ENCODE results near the gene UVRAG. TPM values are rescaled to one million over a fixed set of nuclear protein-coding genes. Genes with fewer than 3 reads are reported as not detected.

UVRAG gene
- total and polyA plus RNA-seq, 4 donors: 4.4 to 15.1 (median 10.0) TPM

- no peak for TF ChIP-seq RXRA (IDR thresholded peaks at IDR 0.05)
Measured at GRCh38 chr11:75945446-75945845, 130.4 kb downstream of the UVRAG start (continued).

GRCh38 chr11:75945947-75946346 lies 130.9 kb downstream of the UVRAG start:
- no peak overlapping the region for H3K9ac ChIP-seq (ENCODE audit: low read depth in 1 of 2, low read length in 2 of 2)
- no peaks in the 10 kb centered on the region for H3K27me3 ChIP-seq (ENCODE audit: control insufficient read depth in 4 of 4, insufficient read depth in 4 of 4, low read length in 3 of 4)
- H3K4me3 ChIP-seq (ENCODE audit: low read depth in 1 of 3, low read length in 3 of 3): no peak overlapping the region
- 82% methylated on average over 2 of the region's 2 CpGs for WGBS
- H3K9me3 ChIP-seq (ENCODE audit: control insufficient read depth in 4 of 4, low read length in 3 of 4): no peaks in the 10 kb centered on the region
- peaks cover 0 to 9% (median 3%) of the 10 kb centered on the region in 4 donors for H3K4me1 ChIP-seq (ENCODE audit: control insufficient read depth in 4 of 4, insufficient read depth in 4 of 4, low read length in 3 of 4)
- H3K27ac ChIP-seq (ENCODE audit: low read depth in 1 of 2, low read length in 2 of 2): no peak overlapping the region
- no peaks in the 10 kb centered on the region for H3K36me3 ChIP-seq (ENCODE audit: control insufficient read depth in 4 of 4, insufficient read depth in 3 of 4, low read depth in 1 of 4, low read length in 3 of 4)
- DNase-seq (ENCODE audit: low spot score): no peak
- TF ChIP-seq TAF1 (conservative IDR thresholded peaks at IDR 0.05): no peak
- no peak for TF ChIP-seq REST (IDR thresholded peaks at IDR 0.05)
- no peak for TF ChIP-seq GABPA (IDR thresholded peaks at IDR 0.05 in 1 of 2, conservative IDR thresholded peaks at IDR 0.05 in 1 of 2)
- TF ChIP-seq YY1 (IDR thresholded peaks at IDR 0.05): no peak
- no peak for TF ChIP-seq RAD21 (IDR thresholded peaks at IDR 0.05)
- TF ChIP-seq EGR1 (IDR thresholded peaks at IDR 0.05; ENCODE audit: low read depth in 2 of 2): no peak
- TF ChIP-seq MAX (IDR thresholded peaks at IDR 0.05): no peak
- TF ChIP-seq HNF4G (IDR thresholded peaks at IDR 0.05): no peak
- no peak for TF ChIP-seq FOXA2 (IDR thresholded peaks at IDR 0.05)
- TF ChIP-seq FOXA1 (IDR thresholded peaks at IDR 0.05): no peak
- TF ChIP-seq HNF4A (conservative IDR thresholded peaks at IDR 0.05): no peak
- TF ChIP-seq NR2F2 (IDR thresholded peaks at IDR 0.05): no peak
- TF ChIP-seq ZBTB33 (IDR thresholded peaks at IDR 0.05): no peak
- TF ChIP-seq ATF3 (IDR thresholded peaks at IDR 0.05): no peak
